WTC11 (cell line): ENCODE results near the gene MIB2. TPM values are rescaled to one million over a fixed set of nuclear protein-coding genes. Genes with fewer than 3 reads are reported as not detected.

Experiments used
- ATAC-seq: fragments of 200-7000 bp; cut with Tn5 transposase; 2 replicates; pipeline ENCODE4 v1.10.0; 2021; ENCODE audit warnings: mild to moderate bottlenecking, moderate library complexity
- CTCF ChIA-PET: fragments of 300-600 bp; sonication (Branson Sonifier 250); formaldehyde crosslinking; loops from one replicate; lab custom pipeline; 2021; ENCODE audit warnings: antibody characterized with exemption; lab: Charles Lee
- POLR2A ChIA-PET: fragments of 350-600 bp; sonication (Branson Sonifier 250); formaldehyde crosslinking; loops from one replicate; lab custom pipeline; 2021; ENCODE audit warnings: antibody characterized with exemption; lab: Charles Lee
- DNase-seq: peaks from one replicate; pipeline ENCODE4 v3.0.0; 2021; ENCODE audit warnings: low spot score
- H3K27ac Mint-ChIP-seq: 2 replicates; pipeline ENCODE4 v1.8.0; 2021; ENCODE audit warnings: mixed read lengths
- H3K27me3 Mint-ChIP-seq: 2 replicates; pipeline ENCODE4 v1.8.0; 2021; ENCODE audit warnings: low read depth, mild to moderate bottlenecking, moderate library complexity, mixed read lengths
- H3K36me3 Mint-ChIP-seq: 2 replicates; pipeline ENCODE4 v1.8.0; 2021; ENCODE audit warnings: mixed read lengths
- H3K4me1 Mint-ChIP-seq: 2 replicates; pipeline ENCODE4 v1.8.0; 2022; ENCODE audit warnings: mixed read lengths
- H3K4me3 Mint-ChIP-seq: 2 replicates; pipeline ENCODE4 v1.8.0; 2021; ENCODE audit warnings: mild to moderate bottlenecking, moderate library complexity, mixed read lengths
- H3K9me3 Mint-ChIP-seq: 2 replicates; pipeline ENCODE4 v1.8.0; 2021; ENCODE audit warnings: mixed read lengths
- GRHL2 ChIP-seq: fragments of 250-450 bp; sonication (Bioruptor Pico); IDR thresholded peaks from 2 replicates; pipeline ENCODE4 v1.8.0; 2022; ENCODE audit warnings: mild to moderate bottlenecking, moderate library complexity; ENCODE audit not compliant: insufficient replicate concordance, severe bottlenecking
- JAZF1 ChIP-seq: fragments of 250-450 bp; sonication (Bioruptor Pico); IDR thresholded peaks from 2 replicates; pipeline ENCODE4 v1.9.0; 2021; ENCODE audit warnings: moderate library complexity, mild to moderate bottlenecking, inconsistent platforms
- total RNA-seq: library from RNA; stranded (reverse); gene quantifications from 3 replicates; pipeline ENCODE4 v1.2.3, GENCODE V29; 2021
- TF ChIP-seq, protein P1 (sequence below): sonication (generic); formaldehyde crosslinking; IDR thresholded peaks from 2 replicates; pipeline ENCODE4 v1.8.0; 2022; ENCODE audit warnings: mild to moderate bottlenecking, missing genetic modification reagents
- TF ChIP-seq, protein P2 (sequence below): sonication (generic); formaldehyde crosslinking; IDR thresholded peaks from 2 replicates; pipeline ENCODE4 v1.8.1; 2022; ENCODE audit warnings: mild to moderate bottlenecking, moderate library complexity, missing genetic modification reagents
- TF ChIP-seq, protein P3 (sequence below): sonication (generic); formaldehyde crosslinking; IDR thresholded peaks from 2 replicates; pipeline ENCODE4 v1.8.1; 2023; ENCODE audit warnings: mild to moderate bottlenecking, moderate library complexity, missing genetic modification reagents
- TF ChIP-seq, protein P4 (sequence below): sonication (generic); formaldehyde crosslinking; IDR thresholded peaks from 2 replicates; pipeline ENCODE4 v1.8.0; 2023; ENCODE audit warnings: missing genetic modification reagents, mild to moderate bottlenecking, borderline replicate concordance
- TF ChIP-seq, protein P5 (sequence below): fragments of 250-450 bp; sonication (Bioruptor Pico); IDR thresholded peaks from 2 replicates; pipeline ENCODE4 v2.1.2; 2022; ENCODE audit warnings: mild to moderate bottlenecking, moderate library complexity

Gene MIB2
- total RNA-seq, 1 experiment from 2014 or later = 90.6 TPM

DNA sequence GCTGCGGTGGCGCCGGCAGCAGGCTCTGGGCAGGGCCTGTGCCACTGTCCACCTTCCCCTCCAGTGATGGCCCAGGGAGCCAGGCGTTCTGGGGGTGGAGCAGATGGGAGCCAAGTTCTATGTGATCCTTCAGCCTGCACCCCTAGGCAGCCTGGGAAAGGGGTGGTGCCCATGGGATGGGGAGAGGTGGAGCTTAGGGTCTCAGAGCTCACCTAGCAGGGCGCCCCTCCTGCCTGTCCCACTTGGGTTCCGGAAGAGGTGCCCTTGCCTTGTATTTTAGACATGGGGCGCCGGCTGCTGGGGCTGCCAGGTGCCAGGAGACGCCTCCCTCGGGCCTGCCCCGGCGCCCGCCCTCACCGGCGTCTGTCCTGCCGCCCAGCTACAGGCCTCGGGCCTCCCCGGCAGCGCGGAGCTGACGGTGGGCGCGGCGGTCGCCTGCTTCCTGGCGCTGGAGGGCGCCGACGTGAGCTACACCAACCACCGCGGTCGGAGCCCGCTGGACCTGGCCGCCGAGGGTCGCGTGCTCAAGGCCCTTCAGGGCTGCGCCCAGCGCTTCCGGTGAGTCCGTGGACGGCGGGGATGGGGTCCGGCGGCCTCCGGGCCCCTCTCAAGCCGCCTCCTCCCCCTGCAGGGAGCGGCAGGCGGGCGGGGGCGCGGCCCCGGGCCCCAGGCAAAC, 13.6 kb downstream of the MIB2 start:
- ATAC-seq (peak; percentile 28), DNase-seq (peak; percentile 63)
- Mint-ChIP-seq H3K27me3 (peaks cover 6% of the 10 kb centered on the region), H3K4me1 (peaks cover 2% of the 10 kb centered on the region; the same call in 1 of the 2 replicates), H3K27ac (no peak overlapping the region), H3K9me3 (no peaks in the 10 kb centered on the region), H3K36me3 (no peaks in the 10 kb centered on the region), H3K4me3 (no peak overlapping the region; the same call in 1 of the 2 replicates)
- CTCF ChIA-PET = interaction anchor here (0.6 to 2.2 kb wide), 12 partner anchors 9 to 296 kb away, joined by 3 to 30 read pairs (median 5); partner anchors contain the start of gene MIB2
- POLR2A ChIA-PET = interaction anchor here (0.6 to 1.8 kb wide), 3 partner anchors 13 to 254 kb away, joined by 4 to 7 read pairs (median 5); partner anchors contain the start of gene MIB2
- TF ChIP-seq JAZF1 (CRISPR knock-in tag) (no peak), GRHL2 (CRISPR knock-in tag) (no peak)
- TF ChIP-seq, protein P1, sequence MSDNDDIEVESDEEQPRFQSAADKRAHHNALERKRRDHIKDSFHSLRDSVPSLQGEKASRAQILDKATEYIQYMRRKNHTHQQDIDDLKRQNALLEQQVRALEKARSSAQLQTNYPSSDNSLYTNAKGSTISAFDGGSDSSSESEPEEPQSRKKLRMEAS (CRISPR knock-in tag) = peak; percentile 47; the same call in 1 of the 2 replicates
- TF ChIP-seq, protein P2, sequence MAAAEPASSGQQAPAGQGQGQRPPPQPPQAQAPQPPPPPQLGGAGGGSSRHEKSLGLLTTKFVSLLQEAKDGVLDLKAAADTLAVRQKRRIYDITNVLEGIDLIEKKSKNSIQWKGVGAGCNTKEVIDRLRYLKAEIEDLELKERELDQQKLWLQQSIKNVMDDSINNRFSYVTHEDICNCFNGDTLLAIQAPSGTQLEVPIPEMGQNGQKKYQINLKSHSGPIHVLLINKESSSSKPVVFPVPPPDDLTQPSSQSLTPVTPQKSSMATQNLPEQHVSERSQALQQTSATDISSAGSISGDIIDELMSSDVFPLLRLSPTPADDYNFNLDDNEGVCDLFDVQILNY = peak; percentile 31; the same call in 1 of the 2 replicates
- TF ChIP-seq, protein P3, sequence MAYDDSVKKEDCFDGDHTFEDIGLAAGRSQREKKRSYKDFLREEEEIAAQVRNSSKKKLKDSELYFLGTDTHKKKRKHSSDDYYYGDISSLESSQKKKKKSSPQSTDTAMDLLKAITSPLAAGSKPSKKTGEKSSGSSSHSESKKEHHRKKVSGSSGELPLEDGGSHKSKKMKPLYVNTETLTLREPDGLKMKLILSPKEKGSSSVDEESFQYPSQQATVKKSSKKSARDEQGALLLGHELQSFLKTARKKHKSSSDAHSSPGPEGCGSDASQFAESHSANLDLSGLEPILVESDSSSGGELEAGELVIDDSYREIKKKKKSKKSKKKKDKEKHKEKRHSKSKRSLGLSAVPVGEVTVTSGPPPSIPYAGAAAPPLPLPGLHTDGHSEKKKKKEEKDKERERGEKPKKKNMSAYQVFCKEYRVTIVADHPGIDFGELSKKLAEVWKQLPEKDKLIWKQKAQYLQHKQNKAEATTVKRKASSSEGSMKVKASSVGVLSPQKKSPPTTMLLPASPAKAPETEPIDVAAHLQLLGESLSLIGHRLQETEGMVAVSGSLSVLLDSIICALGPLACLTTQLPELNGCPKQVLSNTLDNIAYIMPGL (CRISPR knock-in tag) = peak; percentile 35; the same call in 1 of the 2 replicates
- TF ChIP-seq, protein P4, sequence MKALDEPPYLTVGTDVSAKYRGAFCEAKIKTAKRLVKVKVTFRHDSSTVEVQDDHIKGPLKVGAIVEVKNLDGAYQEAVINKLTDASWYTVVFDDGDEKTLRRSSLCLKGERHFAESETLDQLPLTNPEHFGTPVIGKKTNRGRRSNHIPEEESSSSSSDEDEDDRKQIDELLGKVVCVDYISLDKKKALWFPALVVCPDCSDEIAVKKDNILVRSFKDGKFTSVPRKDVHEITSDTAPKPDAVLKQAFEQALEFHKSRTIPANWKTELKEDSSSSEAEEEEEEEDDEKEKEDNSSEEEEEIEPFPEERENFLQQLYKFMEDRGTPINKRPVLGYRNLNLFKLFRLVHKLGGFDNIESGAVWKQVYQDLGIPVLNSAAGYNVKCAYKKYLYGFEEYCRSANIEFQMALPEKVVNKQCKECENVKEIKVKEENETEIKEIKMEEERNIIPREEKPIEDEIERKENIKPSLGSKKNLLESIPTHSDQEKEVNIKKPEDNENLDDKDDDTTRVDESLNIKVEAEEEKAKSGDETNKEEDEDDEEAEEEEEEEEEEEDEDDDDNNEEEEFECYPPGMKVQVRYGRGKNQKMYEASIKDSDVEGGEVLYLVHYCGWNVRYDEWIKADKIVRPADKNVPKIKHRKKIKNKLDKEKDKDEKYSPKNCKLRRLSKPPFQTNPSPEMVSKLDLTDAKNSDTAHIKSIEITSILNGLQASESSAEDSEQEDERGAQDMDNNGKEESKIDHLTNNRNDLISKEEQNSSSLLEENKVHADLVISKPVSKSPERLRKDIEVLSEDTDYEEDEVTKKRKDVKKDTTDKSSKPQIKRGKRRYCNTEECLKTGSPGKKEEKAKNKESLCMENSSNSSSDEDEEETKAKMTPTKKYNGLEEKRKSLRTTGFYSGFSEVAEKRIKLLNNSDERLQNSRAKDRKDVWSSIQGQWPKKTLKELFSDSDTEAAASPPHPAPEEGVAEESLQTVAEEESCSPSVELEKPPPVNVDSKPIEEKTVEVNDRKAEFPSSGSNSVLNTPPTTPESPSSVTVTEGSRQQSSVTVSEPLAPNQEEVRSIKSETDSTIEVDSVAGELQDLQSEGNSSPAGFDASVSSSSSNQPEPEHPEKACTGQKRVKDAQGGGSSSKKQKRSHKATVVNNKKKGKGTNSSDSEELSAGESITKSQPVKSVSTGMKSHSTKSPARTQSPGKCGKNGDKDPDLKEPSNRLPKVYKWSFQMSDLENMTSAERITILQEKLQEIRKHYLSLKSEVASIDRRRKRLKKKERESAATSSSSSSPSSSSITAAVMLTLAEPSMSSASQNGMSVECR = no peak

DNA sequence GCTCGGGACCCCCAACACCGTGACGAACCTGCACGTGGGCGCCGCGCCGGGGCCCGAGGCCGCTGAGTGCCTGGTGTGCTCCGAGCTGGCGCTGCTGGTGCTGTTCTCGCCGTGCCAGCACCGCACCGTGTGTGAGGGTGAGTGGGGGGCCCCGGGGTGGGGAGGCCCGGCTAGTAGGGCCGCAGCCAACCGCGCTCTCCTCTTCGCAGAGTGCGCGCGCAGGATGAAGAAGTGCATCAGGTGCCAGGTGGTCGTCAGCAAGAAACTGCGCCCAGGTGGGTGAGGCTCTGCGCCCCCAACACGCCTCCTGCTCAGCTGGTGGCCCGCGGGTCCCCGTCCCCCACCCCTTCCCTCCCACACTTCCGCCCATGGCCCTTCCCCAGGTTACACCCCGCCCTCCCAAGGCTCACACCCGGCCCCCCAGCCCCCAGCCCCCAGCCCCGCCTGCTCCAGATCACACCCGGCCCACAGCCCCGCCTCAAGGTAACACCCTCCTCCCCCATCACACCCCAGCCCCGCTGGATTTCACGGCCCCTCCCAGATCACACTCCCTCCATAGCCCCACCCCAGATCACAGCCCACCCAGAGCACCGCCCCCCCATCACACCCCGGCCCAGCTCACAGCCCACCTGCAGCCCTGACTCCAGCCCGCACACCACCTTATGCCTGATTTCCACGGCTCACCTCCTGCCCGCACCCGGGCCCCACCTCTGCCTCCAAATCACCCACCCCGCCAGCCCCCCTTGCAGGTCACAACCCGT, 14.3 kb downstream of the MIB2 start:
- Mint-ChIP-seq H3K9me3 (no peaks in the 10 kb centered on the region), H3K27me3 (peaks cover 6% of the 10 kb centered on the region), H3K4me1 (peaks cover 2% of the 10 kb centered on the region; the same call in 1 of the 2 replicates)
- no peak for ATAC-seq
- DNase-seq = peak; percentile 47
- TF ChIP-seq, protein P2 = 0 out of 2 replicates have a peak, but pooled peaks have one; percentile 2
- TF ChIP-seq, protein P3 (CRISPR knock-in tag) = peak; percentile 16; the same call in 1 of the 2 replicates
- TF ChIP-seq, protein P5, sequence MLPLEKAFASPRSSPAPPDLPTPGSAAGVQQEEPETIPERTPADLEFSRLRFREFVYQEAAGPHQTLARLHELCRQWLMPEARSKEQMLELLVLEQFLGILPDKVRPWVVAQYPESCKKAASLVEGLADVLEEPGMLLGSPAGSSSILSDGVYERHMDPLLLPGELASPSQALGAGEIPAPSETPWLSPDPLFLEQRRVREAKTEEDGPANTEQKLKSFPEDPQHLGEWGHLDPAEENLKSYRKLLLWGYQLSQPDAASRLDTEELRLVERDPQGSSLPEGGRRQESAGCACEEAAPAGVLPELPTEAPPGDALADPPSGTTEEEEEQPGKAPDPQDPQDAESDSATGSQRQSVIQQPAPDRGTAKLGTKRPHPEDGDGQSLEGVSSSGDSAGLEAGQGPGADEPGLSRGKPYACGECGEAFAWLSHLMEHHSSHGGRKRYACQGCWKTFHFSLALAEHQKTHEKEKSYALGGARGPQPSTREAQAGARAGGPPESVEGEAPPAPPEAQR (CRISPR knock-in tag) = no peak
- TF ChIP-seq, all 79 proteins: peak for 2
- no peaks in the 10 kb centered on the region for H3K36me3 Mint-ChIP-seq
- ChIA-PET CTCF (interaction anchor here (0.6 to 2.2 kb wide), 16 partner anchors 10 to 747 kb away, joined by 3 to 30 read pairs (median 4); partner anchors contain the start of gene MIB2), POLR2A (interaction anchor here (0.5 to 1.8 kb wide), 4 partner anchors 11 to 64 kb away, joined by 3 to 7 read pairs (median 4); partner anchors contain the start of gene MIB2)
- no peak overlapping the region for H3K27ac Mint-ChIP-seq
- H3K4me3 Mint-ChIP-seq = peak overlapping the region; percentile 41
